HepG2 (cell line): ENCODE data around the gene INHA. TPM values are rescaled to one million over a fixed set of nuclear protein-coding genes. Genes with fewer than 3 reads are reported as not detected.

Experiments
- ATAC-seq: fragments of 200-7000 bp; cut with Tn5 transposase; 3 replicates; pipeline ENCODE4 v1.9.1; 2020; ENCODE audit warnings: mild to moderate bottlenecking, moderate library complexity
- BruUV-seq: library from RNA; stranded (reverse); fragments of 400-500 nt; replicated peaks from 2 replicates; lab custom pipeline; 2021; lab: Mats Ljungman, UMichigan
- CTCF ChIA-PET: fragments of 300-600 bp; formaldehyde crosslinking; extraction: SDS; loops from one replicate; lab custom pipeline; 2021; ENCODE audit warnings: low total read pairs, inconsistent platforms, low intra/inter-chr PET ratio; lab: Yijun Ruan, JAX
- POLR2A ChIA-PET: fragments of 350-600 bp; sonication (Branson Sonifier 250); formaldehyde crosslinking; loops from one replicate; lab custom pipeline; 2020; ENCODE audit warnings: antibody characterized with exemption, inconsistent platforms; lab: Yijun Ruan, JAX
- DNase-seq: peaks from one replicate; pipeline ENCODE4 v3.0.0-alpha.2; 2015; ENCODE audit warnings: low spot score
- FAIRE-seq: peaks from 3 replicates; lab custom pipeline; 2011; peaks lifted over from hg19 to GRCh38; lab: Jason Lieb, UNC
- H2AFZ ChIP-seq: one replicate; pipeline ENCODE4 v1.6.1; 2011; ENCODE audit warnings: low read length, inconsistent platforms
- H3K27ac ChIP-seq: fragments of 300-600 bp; 3 replicates; pipeline ENCODE4 v1.8.0; 2011; ENCODE audit warnings: mixed run types, mild to moderate bottlenecking, mixed read lengths, low read length, inconsistent platforms; ENCODE audit not compliant: insufficient read depth; ENCODE audit errors: extremely low read length
- H3K27me3 ChIP-seq, 2 experiments: fragments of 200-600 bp in 1 of 2; 2 replicates in 1 of 2; 3 replicates in 1 of 2; pipeline versions ENCODE4 v1.6.0 to v1.8.0; 2011; ENCODE audit warnings: low read length in 2 of 2, mild to moderate bottlenecking in 2 of 2, moderate library complexity in 2 of 2, inconsistent platforms in 1 of 2; ENCODE audit not compliant: insufficient read depth in 2 of 2, control insufficient read depth in 1 of 2
- H3K36me3 ChIP-seq, 2 experiments: fragments of 200-600 bp in 1 of 2; replicated peaks in 1 of 2; 2 replicates in 1 of 2; 3 replicates in 1 of 2; pipeline versions ENCODE4 v1.5.1 to v1.8.0; 2011; ENCODE audit warnings: low read length in 2 of 2, inconsistent platforms in 1 of 2; ENCODE audit not compliant: insufficient read depth in 2 of 2, control insufficient read depth in 1 of 2
- H3K4me1 ChIP-seq: 2 replicates; pipeline ENCODE4 v1.5.1; 2012; ENCODE audit warnings: low read length, inconsistent platforms; ENCODE audit not compliant: insufficient read depth
- H3K4me2 ChIP-seq: 2 replicates; pipeline ENCODE4 v1.6.0; 2011; ENCODE audit warnings: low read depth, low read length, inconsistent platforms
- H3K4me3 ChIP-seq, 3 experiments: fragments of 200-600 bp in 1 of 3; sonication (generic), shearing (Covaris generic) in 1 of 3; replicated peaks in 1 of 3; 2 replicates each; pipeline ENCODE4 v1.5.1; 2011 to 2016; ENCODE audit warnings: low read length in 3 of 3, inconsistent platforms in 2 of 3, low read depth in 2 of 3, mild to moderate bottlenecking in 2 of 3, control low read depth in 1 of 3, mixed read lengths in 1 of 3; ENCODE audit not compliant: insufficient read depth in 1 of 3
- H3K79me2 ChIP-seq: one replicate; pipeline ENCODE4 v1.6.1; 2011; ENCODE audit warnings: low read length, inconsistent platforms; ENCODE audit not compliant: insufficient read depth
- H3K9ac ChIP-seq: 2 replicates; pipeline ENCODE4 v1.6.0; 2011; ENCODE audit warnings: mild to moderate bottlenecking, low read depth, low read length, inconsistent platforms; ENCODE audit not compliant: insufficient read depth
- H3K9me3 ChIP-seq: 2 replicates; pipeline ENCODE4 v1.5.1; 2012; ENCODE audit warnings: mild to moderate bottlenecking, low read length
- H4K20me1 ChIP-seq: 2 replicates; pipeline ENCODE4 v1.6.0; 2011; ENCODE audit warnings: inconsistent platforms, mild to moderate bottlenecking, low read length, moderate library complexity; ENCODE audit not compliant: insufficient read depth
- CTCF ChIP-seq: sonication (generic); formaldehyde crosslinking; IDR thresholded peaks from 2 replicates; pipeline ENCODE4 v1.5.0; 2020; ENCODE audit warnings: mild to moderate bottlenecking, missing genetic modification reagents, moderate library complexity
- FOXK1 ChIP-seq: sonication (generic); formaldehyde crosslinking; IDR thresholded peaks from 2 replicates; pipeline ENCODE4 v1.4.0; 2020; ENCODE audit warnings: low read depth, missing genetic modification reagents, borderline replicate concordance
- GPBP1L1 ChIP-seq: sonication (generic); formaldehyde crosslinking; IDR thresholded peaks from 2 replicates; pipeline ENCODE4 v1.5.0; 2020; ENCODE audit warnings: mild to moderate bottlenecking, missing genetic modification reagents
- POLR2AphosphoS2 ChIP-seq: IDR thresholded peaks from 2 replicates; pipeline ENCODE4 v1.6.1; 2011; ENCODE audit warnings: low read depth, low read length, improper control_type of control experiment
- REXO4 ChIP-seq: sonication (generic); formaldehyde crosslinking; IDR thresholded peaks from 2 replicates; pipeline ENCODE4 v1.8.0; 2022; ENCODE audit warnings: missing genetic modification reagents, mild to moderate bottlenecking, borderline replicate concordance
- ZBTB7A ChIP-seq: sonication (generic); formaldehyde crosslinking; IDR thresholded peaks from 2 replicates; pipeline ENCODE4 v1.8.0; 2022; ENCODE audit warnings: mild to moderate bottlenecking, missing genetic modification reagents
- ZFP36L1 ChIP-seq: sonication (generic); formaldehyde crosslinking; IDR thresholded peaks from 2 replicates; pipeline ENCODE4 v1.8.0; 2022; ENCODE audit warnings: mild to moderate bottlenecking, missing genetic modification reagents, moderate library complexity
- ZNF3 ChIP-seq: IDR thresholded peaks from 2 replicates; pipeline ENCODE4 v1.7.0; 2017; ENCODE audit warnings: inconsistent platforms
- ZNF329 ChIP-seq: sonication (generic); formaldehyde crosslinking; IDR thresholded peaks from 2 replicates; pipeline ENCODE4 v1.9.0; 2021; ENCODE audit warnings: low read depth, mild to moderate bottlenecking, missing genetic modification reagents
- ZNF343 ChIP-seq: sonication (generic); formaldehyde crosslinking; IDR thresholded peaks from 2 replicates; pipeline ENCODE4 v1.4.0; 2020; ENCODE audit warnings: mild to moderate bottlenecking, missing genetic modification reagents
- ZNF468 ChIP-seq: sonication (generic); formaldehyde crosslinking; IDR thresholded peaks from 2 replicates; pipeline ENCODE4 v1.8.0; 2022; ENCODE audit warnings: mild to moderate bottlenecking, moderate library complexity, missing genetic modification reagents
- WGBS: methylation state at CpG from one replicate; pipeline ENCODE4 v1.1.6; 2017; ENCODE audit warnings: low lambda C conversion rate; 5-methylcytosine and 5-hydroxymethylcytosine counted together
- in situ Hi-C: cut with HindIII; loops from 2 replicates; pipeline ENCODE4 v1.10.0; 2017; ENCODE audit warnings: low pct_unique_long_range_greater_than_20kb; ENCODE audit not compliant: extremely low pct_ligation_motif_present
- intact Hi-C: fragments of 100-400 bp; cut with micrococcal nuclease; formaldehyde crosslinking; loops from one replicate; pipeline ENCODE4 v1.10.0; 2022; ENCODE audit not compliant: unreplicated experiment
- polyA plus RNA-seq, 8 experiments: library from polyadenylated mRNA; depleted of rRNA in 3 of 8; stranded (reverse) in 7 of 8; unstranded in 1 of 8; fragments of >200 nt; fragmentation: Illumina TruSeq in 4 of 8; extraction: Trizol in 4 of 8; gene quantifications; 2 replicates each; pipeline versions ENCODE4 v1.2.1 to v1.2.3, GENCODE V29; 2011 to 2016; ENCODE audit warnings: low read depth in 4 of 8, missing spikeins in 1 of 8, mixed read lengths in 1 of 8; ENCODE audit not compliant: insufficient read depth in 1 of 8
- total RNA-seq, 5 experiments: library from RNA; depleted of rRNA; stranded (reverse); fragments of >200 nt; fragmentation: Illumina TruSeq; extraction: Trizol; gene quantifications; 2 replicates each; pipeline ENCODE4 v1.2.3, GENCODE V29; 2016; ENCODE audit warnings: low read depth in 1 of 5
- TF ChIP-seq, protein P1 (sequence below): sonication (generic); formaldehyde crosslinking; IDR thresholded peaks from 2 replicates; pipeline ENCODE4 v1.8.1; 2022; ENCODE audit warnings: low read depth, mild to moderate bottlenecking, missing genetic modification reagents

The INHA gene
- total and polyA plus RNA-seq, 2 of the 13 experiments (the other 11 are each of a cell fraction or from before 2014, with no cell fraction given) = 4.1 to 15.2 TPM

GRCh38 chr2:219553168-219553417, 19.0 kb upstream of the INHA start (continued):
- TF ChIP-seq GPBP1L1 (CRISPR knock-in tag) (no peak), FOXK1 (CRISPR knock-in tag) (no peak), ZNF329 (CRISPR knock-in tag) (no peak), ZNF468 (CRISPR knock-in tag) (0 out of 2 replicates have a peak, but pooled peaks have one; percentile 16), ZNF343 (CRISPR knock-in tag) (0 out of 2 replicates have a peak, but pooled peaks have one; percentile 16), REXO4 (CRISPR knock-in tag) (no peak), ZBTB7A (no peak)

DNA sequence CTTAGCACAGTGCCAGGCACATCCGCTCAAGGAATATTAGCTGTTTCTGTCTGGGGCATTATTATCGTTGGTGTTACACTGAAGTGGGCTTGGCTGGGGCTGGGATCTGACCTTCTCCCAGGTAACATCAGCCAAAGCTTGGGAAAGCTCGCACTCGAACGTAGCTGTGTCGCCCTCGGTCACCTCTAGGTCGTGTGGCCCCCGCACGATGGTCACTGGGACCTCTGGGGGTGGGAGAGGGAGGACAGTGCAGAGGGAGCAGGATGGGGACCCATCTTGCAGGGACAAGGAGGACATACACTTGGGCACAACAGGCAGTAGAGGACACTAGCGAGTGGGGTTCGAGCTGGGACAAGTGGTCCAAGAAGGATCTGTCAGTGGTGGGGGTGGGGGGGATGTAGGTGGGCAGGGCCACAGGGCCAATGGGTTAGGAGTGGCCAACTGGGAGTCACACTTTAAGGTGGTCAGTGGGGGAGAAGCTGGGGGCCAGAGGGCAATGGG, 18.6 kb upstream of the INHA start:
- POLR2A ChIA-PET = interaction anchor here (1.9 to 3.3 kb wide), 3 partner anchors 44 to 166 kb away, joined by 8 to 22 read pairs (median 11); partner anchors contain the start of genes DNPEP, GMPPA and STK11IP
- Histone ChIP-seq H3K4me2 (peak overlapping the region; percentile 90), H2AFZ (no peak overlapping the region), H4K20me1 (no peaks in the 10 kb centered on the region), H3K27ac (no peak overlapping the region), H3K9me3 (no peaks in the 10 kb centered on the region), H3K27me3 (no peaks in the 10 kb centered on the region), H3K4me3 (peak overlapping the region in 1 of 3 experiments; percentile 79; a peak in 1 of 6 replicates), H3K79me2 (no peaks in the 10 kb centered on the region), H3K36me3 (peaks cover 4 to 15% of the 10 kb centered on the region in 2 experiments; a peak in 3 of 5 replicates), H3K4me1 (peaks cover 22% of the 10 kb centered on the region), H3K9ac (peak overlapping the region; percentile 60; the same call in 1 of the 2 replicates)
- ATAC-seq = no peak
- FAIRE-seq = no peak
- TF ChIP-seq POLR2AphosphoS2 (0 out of 2 replicates have a peak, but pooled peaks have one; percentile 27), ZNF3 (CRISPR knock-in tag) (no peak), ZFP36L1 (CRISPR knock-in tag) (0 out of 2 replicates have a peak, but pooled peaks have one; percentile 35), CTCF (CRISPR knock-in tag) (0 out of 2 replicates have a peak, but pooled peaks have one; percentile 23)
- TF ChIP-seq, protein P1, sequence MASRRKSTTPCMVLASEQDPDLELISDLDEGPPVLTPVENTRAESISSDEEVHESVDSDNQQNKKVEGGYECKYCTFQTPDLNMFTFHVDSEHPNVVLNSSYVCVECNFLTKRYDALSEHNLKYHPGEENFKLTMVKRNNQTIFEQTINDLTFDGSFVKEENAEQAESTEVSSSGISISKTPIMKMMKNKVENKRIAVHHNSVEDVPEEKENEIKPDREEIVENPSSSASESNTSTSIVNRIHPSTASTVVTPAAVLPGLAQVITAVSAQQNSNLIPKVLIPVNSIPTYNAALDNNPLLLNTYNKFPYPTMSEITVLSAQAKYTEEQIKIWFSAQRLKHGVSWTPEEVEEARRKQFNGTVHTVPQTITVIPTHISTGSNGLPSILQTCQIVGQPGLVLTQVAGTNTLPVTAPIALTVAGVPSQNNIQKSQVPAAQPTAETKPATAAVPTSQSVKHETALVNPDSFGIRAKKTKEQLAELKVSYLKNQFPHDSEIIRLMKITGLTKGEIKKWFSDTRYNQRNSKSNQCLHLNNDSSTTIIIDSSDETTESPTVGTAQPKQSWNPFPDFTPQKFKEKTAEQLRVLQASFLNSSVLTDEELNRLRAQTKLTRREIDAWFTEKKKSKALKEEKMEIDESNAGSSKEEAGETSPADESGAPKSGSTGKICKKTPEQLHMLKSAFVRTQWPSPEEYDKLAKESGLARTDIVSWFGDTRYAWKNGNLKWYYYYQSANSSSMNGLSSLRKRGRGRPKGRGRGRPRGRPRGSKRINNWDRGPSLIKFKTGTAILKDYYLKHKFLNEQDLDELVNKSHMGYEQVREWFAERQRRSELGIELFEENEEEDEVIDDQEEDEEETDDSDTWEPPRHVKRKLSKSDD (CRISPR knock-in tag) = peak; percentile 42; the same call in 1 of the 2 replicates
- intact Hi-C loops (no loop called here), in situ Hi-C loops (no loop called here)
- no TSS peak for BruUV-seq
- CTCF ChIA-PET = interaction anchor here (2.4 kb wide), 1 partner anchor 12 kb away, joined by 9 read pairs; no protein-coding TSS in a partner anchor
- DNase-seq = no peak
- 92% methylated on average over 12 of the region's 12 CpGs for WGBS
